Caco-2 (cell line): Measurements from ENCODE around the gene ZBTB2. TPM values are rescaled to one million over a fixed set of nuclear protein-coding genes. Genes with fewer than 3 reads are reported as not detected.

ENCODE experiments used
- BruUV-seq: library from RNA; stranded (reverse); fragments of 400-500 nt; replicated peaks from 2 replicates; lab custom pipeline; 2021; lab: Mats Ljungman, UMichigan
- CTCF ChIA-PET: fragments of 300-600 bp; sonication (Branson Sonifier 250); formaldehyde crosslinking; loops from one replicate; lab custom pipeline; 2022; ENCODE audit warnings: antibody characterized with exemption; lab: Charles Lee
- POLR2A ChIA-PET: fragments of 300-600 bp; sonication (Branson Sonifier 250); formaldehyde crosslinking; loops from one replicate; lab custom pipeline; 2022; ENCODE audit warnings: antibody characterized with exemption; lab: Charles Lee
- DNase-seq, 2 experiments: peaks; one replicate each; pipeline versions ENCODE4 v3.0.0 to v3.0.0-alpha.2; 2020 to 2022
- H3K27me3 ChIP-seq: replicated peaks from 2 replicates; pipeline ENCODE4 v1.6.0; 2011; ENCODE audit warnings: low read length; ENCODE audit not compliant: control insufficient read depth, insufficient read depth
- H3K36me3 ChIP-seq: 2 replicates; pipeline ENCODE4 v1.5.1; 2011; ENCODE audit warnings: low read length; ENCODE audit not compliant: control insufficient read depth, insufficient read depth
- H3K4me1 ChIP-seq: fragments of 250-450 bp; sonication (Bioruptor Pico); 2 replicates; pipeline ENCODE4 v1.5.1; 2020; ENCODE audit warnings: mild to moderate bottlenecking
- H3K4me3 ChIP-seq: 2 replicates; pipeline ENCODE4 v1.5.1; 2011; ENCODE audit warnings: low read depth, mild to moderate bottlenecking, control low read depth, low read length
- H3K9me3 ChIP-seq: fragments of 250-450 bp; sonication (Bioruptor Pico); 2 replicates; pipeline ENCODE4 v1.5.1; 2020; ENCODE audit warnings: mild to moderate bottlenecking, moderate library complexity
- H3K27ac Mint-ChIP-seq: one replicate; pipeline ENCODE4 v1.8.0; 2022; ENCODE audit warnings: mixed read lengths; ENCODE audit not compliant: unreplicated experiment
- H3K27me3 Mint-ChIP-seq: one replicate; pipeline ENCODE4 v1.8.0; 2022; ENCODE audit warnings: mixed read lengths; ENCODE audit not compliant: insufficient read depth, unreplicated experiment
- H3K36me3 Mint-ChIP-seq: one replicate; pipeline ENCODE4 v1.8.0; 2022; ENCODE audit warnings: mild to moderate bottlenecking, mixed read lengths; ENCODE audit not compliant: insufficient read depth, unreplicated experiment
- H3K4me1 Mint-ChIP-seq: one replicate; pipeline ENCODE4 v1.8.0; 2022; ENCODE audit warnings: low read depth, mixed read lengths; ENCODE audit not compliant: unreplicated experiment
- H3K4me3 Mint-ChIP-seq: one replicate; pipeline ENCODE4 v1.8.0; 2022; ENCODE audit warnings: mild to moderate bottlenecking, moderate library complexity, mixed read lengths; ENCODE audit not compliant: unreplicated experiment
- H3K9me3 Mint-ChIP-seq: one replicate; pipeline ENCODE4 v1.8.0; 2022; ENCODE audit warnings: mixed read lengths; ENCODE audit not compliant: unreplicated experiment
- intact Hi-C: fragments of 100-400 bp; cut with micrococcal nuclease; formaldehyde crosslinking; loops from one replicate; pipeline ENCODE4 v1.10.0; 2022; ENCODE audit not compliant: unreplicated experiment
- total RNA-seq: library from RNA; stranded (reverse); gene quantifications from 2 replicates; pipeline ENCODE4 v1.2.3, GENCODE V29; 2022
- TF ChIP-seq, protein P1 (sequence below), 2 experiments: fragments of 200-600 bp in 1 of 2; IDR thresholded peaks; 1 replicate in 1 of 2; 2 replicates in 1 of 2; pipeline versions ENCODE4 v1.5.1 to v1.8.0; 2011 to 2022; ENCODE audit warnings: antibody characterized with exemption in 1 of 2, control low read depth in 1 of 2, inconsistent platforms in 1 of 2, low read depth in 1 of 2, low read length in 1 of 2, mild to moderate bottlenecking in 1 of 2, moderate library complexity in 1 of 2; ENCODE audit not compliant: insufficient read depth in 1 of 2, severe bottlenecking in 1 of 2, unreplicated experiment in 1 of 2

The ZBTB2 gene
- total RNA-seq, 1 experiment from 2014 or later, result 23.9 TPM

- Histone ChIP-seq H3K4me1 (no peaks in the 10 kb centered on the region), H3K9me3 (no peaks in the 10 kb centered on the region), H3K27me3 (no peaks in the 10 kb centered on the region), H3K4me3 (no peak overlapping the region), H3K36me3 (no peaks in the 10 kb centered on the region; the same call in 1 of the 2 replicates)
- intact Hi-C loops, result loop anchor here (1.0 to 10.0 kb wide), 3 partner anchors 45 to 694 kb away; no protein-coding TSS in a partner anchor
- no TSS peak for BruUV-seq
- Mint-ChIP-seq H3K27ac (no peak overlapping the region), H3K27me3 (no peaks in the 10 kb centered on the region), H3K36me3 (peaks cover 67% of the 10 kb centered on the region), H3K4me3 (no peak overlapping the region), H3K9me3 (no peaks in the 10 kb centered on the region), H3K4me1 (no peaks in the 10 kb centered on the region)
- peak in 1 of 2 experiments; percentile 25 for DNase-seq
- ChIA-PET CTCF (no interaction called here), POLR2A (interaction anchor here (0.6 kb wide), 1 partner anchor 203 kb away, joined by 3 read pairs; no protein-coding TSS in a partner anchor)
- TF ChIP-seq, protein P1, sequence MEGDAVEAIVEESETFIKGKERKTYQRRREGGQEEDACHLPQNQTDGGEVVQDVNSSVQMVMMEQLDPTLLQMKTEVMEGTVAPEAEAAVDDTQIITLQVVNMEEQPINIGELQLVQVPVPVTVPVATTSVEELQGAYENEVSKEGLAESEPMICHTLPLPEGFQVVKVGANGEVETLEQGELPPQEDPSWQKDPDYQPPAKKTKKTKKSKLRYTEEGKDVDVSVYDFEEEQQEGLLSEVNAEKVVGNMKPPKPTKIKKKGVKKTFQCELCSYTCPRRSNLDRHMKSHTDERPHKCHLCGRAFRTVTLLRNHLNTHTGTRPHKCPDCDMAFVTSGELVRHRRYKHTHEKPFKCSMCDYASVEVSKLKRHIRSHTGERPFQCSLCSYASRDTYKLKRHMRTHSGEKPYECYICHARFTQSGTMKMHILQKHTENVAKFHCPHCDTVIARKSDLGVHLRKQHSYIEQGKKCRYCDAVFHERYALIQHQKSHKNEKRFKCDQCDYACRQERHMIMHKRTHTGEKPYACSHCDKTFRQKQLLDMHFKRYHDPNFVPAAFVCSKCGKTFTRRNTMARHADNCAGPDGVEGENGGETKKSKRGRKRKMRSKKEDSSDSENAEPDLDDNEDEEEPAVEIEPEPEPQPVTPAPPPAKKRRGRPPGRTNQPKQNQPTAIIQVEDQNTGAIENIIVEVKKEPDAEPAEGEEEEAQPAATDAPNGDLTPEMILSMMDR (IDR thresholded peaks at IDR 0.05; ENCODE audit: insufficient read depth in 1 of 2, low read depth in 1 of 2, low read length in 1 of 2, severe bottlenecking in 1 of 2, unreplicated experiment in 1 of 2), result peak; percentile 20 to 33
Measured at GRCh38 chr6:151430886-151431285, 39.5 kb upstream of the ZBTB2 start.

DNA sequence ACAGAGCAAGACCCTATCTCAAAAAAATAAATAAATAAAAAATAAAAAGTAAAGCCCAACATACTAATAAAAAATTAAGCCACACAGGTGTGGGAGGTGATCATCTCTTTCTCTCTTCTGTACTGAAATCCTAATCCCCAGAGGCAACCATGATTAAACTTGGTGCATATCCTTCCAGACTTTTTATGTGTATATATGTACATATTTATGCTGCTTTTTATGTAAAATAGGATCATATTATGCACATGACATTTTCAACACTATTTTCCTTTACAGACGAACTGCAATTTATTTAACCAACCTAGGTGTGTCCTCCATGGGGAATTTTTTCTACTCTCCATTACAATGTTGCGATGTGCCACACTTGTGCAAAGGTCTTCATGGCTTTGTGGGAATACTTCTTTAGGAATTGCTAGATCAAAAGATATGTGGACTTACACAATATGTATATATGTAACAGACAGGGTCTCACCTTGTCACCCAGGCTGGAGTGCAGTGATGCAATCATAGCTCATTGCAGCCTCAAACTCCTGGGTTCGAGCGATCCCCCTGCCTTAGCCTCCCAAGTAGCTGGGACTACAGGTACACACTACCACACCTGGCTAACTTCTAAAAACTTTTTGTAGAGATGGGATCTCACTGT lies 36.9 kb upstream of the ZBTB2 start:
- H3K9me3 Mint-ChIP-seq, result no peaks in the 10 kb centered on the region
- Histone ChIP-seq H3K4me3 (no peak overlapping the region), H3K4me1 (no peaks in the 10 kb centered on the region), H3K9me3 (no peaks in the 10 kb centered on the region), H3K36me3 (no peaks in the 10 kb centered on the region; the same call in 1 of the 2 replicates), H3K27me3 (no peaks in the 10 kb centered on the region)
- TF ChIP-seq, protein P1 (IDR thresholded peaks at IDR 0.05; ENCODE audit: insufficient read depth in 1 of 2, low read depth in 1 of 2, low read length in 1 of 2, severe bottlenecking in 1 of 2, unreplicated experiment in 1 of 2), result no peak
- no peaks in the 10 kb centered on the region for H3K27me3 Mint-ChIP-seq
- DNase-seq, result no peak
- H3K27ac Mint-ChIP-seq, result no peak overlapping the region
- BruUV-seq, result no TSS peak
- intact Hi-C loops, result loop anchor here (5.0 kb wide), 1 partner anchor 454 kb away; no protein-coding TSS in a partner anchor
- ChIA-PET CTCF (no interaction called here), POLR2A (no interaction called here)
- H3K4me3 Mint-ChIP-seq, result no peak overlapping the region
- H3K36me3 Mint-ChIP-seq, result peaks cover 82% of the 10 kb centered on the region
- no peaks in the 10 kb centered on the region for H3K4me1 Mint-ChIP-seq

- no peaks in the 10 kb centered on the region for H3K4me1 ChIP-seq
- H3K27me3 Mint-ChIP-seq, result no peaks in the 10 kb centered on the region
- peaks cover 68% of the 10 kb centered on the region for H3K36me3 Mint-ChIP-seq
- CTCF ChIA-PET, result interaction anchor here (0.6 to 0.7 kb wide), 3 partner anchors 16 to 1364 kb away, joined by 3 to 4 read pairs (median 3); no protein-coding TSS in a partner anchor
- POLR2A ChIA-PET, result no interaction called here
- H3K4me3 Mint-ChIP-seq, result no peak overlapping the region
- H3K4me1 Mint-ChIP-seq, result no peaks in the 10 kb centered on the region
- intact Hi-C loops, result loop anchor here (5.0 kb wide), 1 partner anchor 457 kb away; no protein-coding TSS in a partner anchor
- no peak overlapping the region for H3K27ac Mint-ChIP-seq
- no peaks in the 10 kb centered on the region for H3K9me3 ChIP-seq
- no peak for DNase-seq
- no peaks in the 10 kb centered on the region for H3K9me3 Mint-ChIP-seq
- no peak overlapping the region for H3K4me3 ChIP-seq
- no peaks in the 10 kb centered on the region; the same call in 1 of the 2 replicates for H3K36me3 ChIP-seq
- no TSS peak for BruUV-seq
- H3K27me3 ChIP-seq, result no peaks in the 10 kb centered on the region
- TF ChIP-seq, protein P1 (IDR thresholded peaks at IDR 0.05; ENCODE audit: insufficient read depth in 1 of 2, low read depth in 1 of 2, low read length in 1 of 2, severe bottlenecking in 1 of 2, unreplicated experiment in 1 of 2), result no peak
Measured at GRCh38 chr6:151425561-151425960, 34.2 kb upstream of the ZBTB2 start.
